NCI-H774 (cell line): ENCODE measurements around the gene ST8SIA4.

ENCODE experiments used
- DNase-seq: peaks from one replicate; lab custom pipeline; 2025; lab: John Stamatoyannopoulos, UW

The ST8SIA4 gene, protein sequence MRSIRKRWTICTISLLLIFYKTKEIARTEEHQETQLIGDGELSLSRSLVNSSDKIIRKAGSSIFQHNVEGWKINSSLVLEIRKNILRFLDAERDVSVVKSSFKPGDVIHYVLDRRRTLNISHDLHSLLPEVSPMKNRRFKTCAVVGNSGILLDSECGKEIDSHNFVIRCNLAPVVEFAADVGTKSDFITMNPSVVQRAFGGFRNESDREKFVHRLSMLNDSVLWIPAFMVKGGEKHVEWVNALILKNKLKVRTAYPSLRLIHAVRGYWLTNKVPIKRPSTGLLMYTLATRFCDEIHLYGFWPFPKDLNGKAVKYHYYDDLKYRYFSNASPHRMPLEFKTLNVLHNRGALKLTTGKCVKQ

DNA sequence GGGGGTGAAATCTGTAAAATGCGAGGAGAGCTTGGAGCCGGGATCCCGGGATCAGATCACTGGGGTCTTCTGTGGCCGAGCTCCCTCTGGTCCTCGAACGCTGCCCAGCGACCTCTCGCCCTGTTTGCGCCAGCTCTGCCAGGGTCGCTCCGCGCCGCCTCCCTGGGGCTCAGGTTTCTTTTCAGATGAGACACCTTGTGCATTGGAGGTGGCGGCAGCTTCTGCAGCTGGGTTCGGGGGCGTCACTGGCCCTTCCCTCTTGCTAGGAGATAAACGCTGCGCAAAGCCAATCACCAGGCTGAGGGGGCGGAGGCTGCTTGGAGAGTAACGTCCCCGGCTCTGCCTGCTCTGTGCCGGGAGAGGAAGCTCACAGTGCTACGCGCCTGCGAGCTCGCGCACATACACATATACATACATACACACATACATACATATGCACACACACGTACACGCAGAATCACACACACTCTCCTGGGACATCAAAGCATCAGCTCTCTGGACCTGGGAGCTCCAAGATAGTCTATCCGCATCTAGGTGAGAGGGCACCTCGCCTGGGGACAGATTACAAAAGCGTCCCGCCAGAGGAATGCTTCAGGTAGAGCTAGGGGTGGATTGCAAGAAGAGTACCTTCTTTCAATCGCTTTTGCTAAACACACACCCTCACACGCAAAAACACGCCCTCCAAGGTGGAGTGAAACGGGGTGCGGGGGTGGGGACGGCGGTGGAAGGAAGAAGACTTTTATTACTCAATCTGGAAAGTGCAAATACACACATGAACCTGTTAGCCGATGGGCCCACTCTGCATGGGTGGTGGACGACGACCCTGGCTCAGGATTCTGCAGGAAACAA, at the start of gene ST8SIA4:
Gene ST8SIA4 (minus strand): TSS at position 244 of the 849 bp plus-strand sequence. CDS start 327 bp downstream, outside the sequence.
- DNase-seq, result peak; percentile 86

DNA sequence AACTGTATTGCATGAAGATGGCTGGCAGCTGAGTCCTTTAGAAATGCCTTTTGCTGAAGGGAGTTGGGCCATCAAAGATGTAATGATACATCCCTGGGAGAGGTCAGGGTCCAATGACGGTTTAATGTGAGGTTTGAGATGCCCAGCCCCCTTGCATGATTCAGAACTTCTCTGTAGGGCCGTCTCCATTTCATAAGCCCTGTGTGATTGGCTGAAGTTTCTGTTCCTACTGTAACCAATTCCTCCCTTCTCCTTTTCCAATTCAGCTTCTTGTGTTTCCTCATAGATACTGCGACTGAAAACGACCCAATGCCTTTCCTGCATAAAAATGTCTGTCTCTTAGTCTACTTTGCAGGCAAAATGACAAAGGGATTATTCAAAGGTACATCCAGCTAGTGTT, 47.9 kb upstream of the ST8SIA4 start:
- DNase-seq, result no peak

DNA sequence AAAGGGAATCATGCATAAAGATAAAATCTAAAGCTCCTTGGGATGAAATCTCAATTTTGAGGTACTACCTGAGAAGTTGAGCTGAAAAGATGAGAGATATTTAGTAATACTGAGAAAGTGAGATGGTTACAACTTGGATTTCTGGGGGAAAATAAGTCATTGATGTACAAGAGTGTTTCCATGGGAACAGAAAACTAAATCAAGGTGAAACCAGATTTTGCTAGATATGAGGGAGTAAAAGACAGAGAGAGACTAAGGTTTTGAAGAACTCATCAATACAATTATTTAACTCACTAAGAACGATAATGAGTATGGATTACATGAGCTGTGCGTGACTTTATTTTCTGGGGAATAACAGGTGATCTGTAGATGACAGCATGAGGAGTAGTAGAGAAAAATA, 10.2 kb upstream of the ST8SIA4 start:
- no peak for DNase-seq

DNA sequence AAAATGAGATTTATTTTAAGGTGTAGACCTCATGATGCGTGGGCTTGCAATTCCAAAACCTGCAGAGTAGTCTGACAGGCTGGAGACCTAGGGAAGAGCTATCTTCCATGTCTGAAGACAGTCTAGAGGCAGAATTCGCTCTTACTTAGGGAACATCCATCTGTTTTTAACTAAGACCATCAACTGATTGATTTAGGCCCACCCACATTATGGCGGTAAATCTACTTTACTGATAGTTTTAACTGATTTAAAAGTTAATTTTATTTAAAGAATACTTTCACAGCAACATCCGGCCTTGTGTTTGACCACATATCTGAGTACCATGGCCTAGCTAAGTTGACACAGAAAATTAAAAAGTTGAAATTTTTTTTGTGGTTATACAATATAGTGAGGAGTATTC, 6.0 kb upstream of the ST8SIA4 start:
- no peak for DNase-seq

DNA sequence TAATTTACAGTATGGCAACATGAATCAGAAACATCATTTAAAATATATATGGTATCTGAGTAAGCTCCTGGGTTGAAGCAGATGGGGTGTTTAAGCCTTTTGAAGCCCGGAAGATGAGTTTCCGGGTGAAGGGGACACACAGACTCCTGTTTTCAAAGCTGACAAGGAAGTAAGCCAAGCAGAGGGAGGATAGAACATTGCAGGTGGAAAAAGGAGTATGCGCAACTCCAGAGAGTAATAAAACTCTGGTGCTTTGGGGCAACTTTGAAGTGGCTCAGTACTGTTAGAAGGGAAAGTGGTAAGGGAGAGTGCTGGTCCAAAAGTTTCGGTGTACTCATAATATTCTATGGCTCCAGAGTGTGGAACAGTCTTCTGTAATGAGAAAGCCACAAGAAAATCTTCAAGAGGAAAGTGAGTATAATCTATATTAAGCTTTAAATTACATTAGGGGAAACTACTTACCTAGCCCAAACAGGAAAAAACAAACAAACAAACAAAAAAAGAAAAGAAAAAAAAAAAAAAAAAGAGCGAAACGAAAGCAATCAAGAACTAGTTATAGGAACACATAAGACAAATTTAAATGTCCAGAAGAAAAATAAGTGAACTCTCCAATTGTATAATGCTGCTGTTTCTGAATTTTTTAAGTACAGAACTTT, 2.3 kb upstream of the ST8SIA4 start:
- DNase-seq, result no peak

DNA sequence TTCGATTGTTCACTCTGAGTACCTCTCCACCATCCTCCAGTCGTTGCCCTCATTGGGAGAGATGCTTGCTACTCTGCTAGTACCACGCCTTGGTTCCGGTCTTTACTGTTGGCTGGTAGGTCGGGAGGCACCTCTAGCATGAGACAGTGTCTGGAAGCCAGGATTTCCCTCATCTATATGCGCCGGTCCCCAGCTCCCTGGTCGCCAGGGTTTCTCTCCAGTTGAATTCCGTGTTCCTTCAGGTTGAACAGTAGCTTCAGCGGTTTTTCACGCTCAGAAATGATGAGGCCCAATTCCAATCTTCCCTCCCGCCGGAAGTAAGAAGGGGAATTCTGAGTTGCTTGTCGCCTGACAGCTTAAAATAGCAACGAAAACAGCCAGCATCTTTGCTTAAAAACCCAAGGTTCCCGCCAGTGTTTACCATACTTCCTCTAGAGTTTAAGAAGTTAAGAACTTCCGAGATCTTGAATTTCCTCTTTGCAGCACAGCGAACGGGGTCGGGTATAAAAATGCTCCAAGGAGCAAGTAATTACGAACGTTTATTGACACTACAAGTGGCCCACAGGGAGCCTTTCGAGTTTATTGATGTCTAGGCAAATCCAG, 1.3 kb upstream of the ST8SIA4 start:
- DNase-seq, result no peak

DNA sequence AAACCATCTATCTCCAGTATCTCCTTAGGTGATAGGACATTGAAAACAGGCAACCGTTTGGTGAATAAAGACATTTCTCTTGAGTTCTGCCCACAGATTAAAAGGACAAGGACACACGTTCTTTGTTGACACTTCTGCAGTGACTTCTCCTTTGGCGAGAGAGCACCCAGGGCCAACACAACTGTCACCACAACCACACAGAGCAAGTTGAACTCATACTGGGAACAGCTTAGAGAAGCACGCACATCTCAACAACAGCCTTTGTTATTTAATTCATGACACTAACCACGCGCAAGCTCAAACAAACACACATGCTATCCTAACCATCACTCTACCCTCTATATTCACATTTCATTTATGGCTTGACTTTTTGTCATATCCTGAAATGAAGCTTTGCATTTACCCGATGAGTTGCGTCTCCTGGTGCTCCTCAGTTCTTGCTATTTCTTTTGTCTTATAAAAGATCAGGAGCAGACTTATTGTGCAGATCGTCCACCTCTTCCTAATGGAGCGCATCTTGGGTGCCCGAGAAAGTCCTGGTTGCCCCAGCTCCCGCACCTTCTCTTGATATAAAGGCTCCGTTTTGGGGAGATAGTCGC, 543 bp downstream of the ST8SIA4 start:
- no peak for DNase-seq

DNA sequence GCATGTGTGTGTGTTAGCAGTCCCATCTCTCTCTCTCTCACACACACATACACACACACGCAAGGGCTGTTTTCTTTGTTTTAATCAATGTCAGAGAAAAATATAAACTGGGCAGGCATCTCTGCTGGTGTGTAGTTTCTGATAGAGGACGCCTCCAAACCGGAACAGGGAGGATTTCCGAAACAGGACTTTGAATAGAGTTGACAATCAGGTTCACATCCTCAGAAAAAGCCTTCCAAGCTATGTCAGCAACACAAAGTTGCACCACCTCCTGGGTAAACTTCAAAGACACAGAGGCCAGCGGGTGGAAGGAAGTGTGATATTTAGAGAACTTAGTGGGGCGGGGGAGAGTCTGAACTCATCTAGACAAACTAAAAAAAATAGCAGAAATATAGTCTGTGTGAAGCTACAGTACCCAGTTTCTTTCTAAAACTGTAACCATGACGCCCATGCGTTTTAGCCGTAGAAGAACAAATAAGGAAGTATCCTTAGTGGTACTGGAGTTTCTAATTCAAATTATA, 1.2 kb downstream of the ST8SIA4 start:
- DNase-seq, result no peak

DNA sequence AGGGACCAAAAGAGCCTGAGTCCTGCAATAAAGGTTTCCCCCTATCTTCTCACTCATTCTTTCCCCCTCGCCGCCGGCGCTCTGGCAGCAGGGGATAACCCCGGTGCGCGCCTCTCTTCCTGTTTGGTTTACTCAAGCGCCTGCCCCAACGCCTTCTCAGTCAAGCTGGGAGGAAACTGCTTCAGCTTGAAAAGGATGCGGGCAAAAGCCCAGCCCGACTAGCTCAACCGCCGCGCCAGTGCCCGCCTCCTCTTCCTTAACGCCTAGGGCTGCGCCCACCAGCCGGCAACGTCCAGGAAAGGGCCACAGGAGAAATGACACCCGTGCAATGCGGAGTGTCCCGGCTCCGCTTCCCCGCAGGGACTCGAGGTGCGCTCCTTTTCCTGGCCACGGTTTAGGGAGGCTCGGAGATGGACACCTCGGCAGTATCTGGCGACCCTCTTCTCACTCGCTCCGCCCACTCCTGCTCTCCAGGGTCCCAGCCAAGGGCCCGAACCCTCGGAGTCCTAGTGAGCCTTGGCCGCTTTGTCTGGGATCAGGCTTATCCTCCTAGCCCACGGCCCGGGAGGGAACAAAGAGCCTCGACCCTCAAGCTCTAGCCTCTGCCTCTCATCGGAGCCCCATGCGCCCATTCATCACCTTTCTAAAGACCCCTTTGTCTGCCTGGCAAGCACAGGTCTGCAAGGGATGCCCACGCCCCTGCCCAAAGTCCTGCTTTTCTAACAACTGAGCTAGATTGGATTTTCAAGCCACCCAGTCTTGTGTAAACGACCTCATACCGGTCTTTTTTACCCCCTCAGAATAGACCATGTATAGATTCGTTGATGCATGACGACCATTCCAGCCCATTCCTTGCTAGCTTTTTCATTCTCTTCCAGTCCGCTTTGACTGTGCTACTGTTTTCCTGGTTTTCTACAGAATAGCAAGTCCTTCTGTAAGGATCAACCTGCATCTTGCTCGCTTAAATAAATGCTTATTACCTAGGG, 2.0 kb downstream of the ST8SIA4 start:
- peak; percentile 45 for DNase-seq

DNA sequence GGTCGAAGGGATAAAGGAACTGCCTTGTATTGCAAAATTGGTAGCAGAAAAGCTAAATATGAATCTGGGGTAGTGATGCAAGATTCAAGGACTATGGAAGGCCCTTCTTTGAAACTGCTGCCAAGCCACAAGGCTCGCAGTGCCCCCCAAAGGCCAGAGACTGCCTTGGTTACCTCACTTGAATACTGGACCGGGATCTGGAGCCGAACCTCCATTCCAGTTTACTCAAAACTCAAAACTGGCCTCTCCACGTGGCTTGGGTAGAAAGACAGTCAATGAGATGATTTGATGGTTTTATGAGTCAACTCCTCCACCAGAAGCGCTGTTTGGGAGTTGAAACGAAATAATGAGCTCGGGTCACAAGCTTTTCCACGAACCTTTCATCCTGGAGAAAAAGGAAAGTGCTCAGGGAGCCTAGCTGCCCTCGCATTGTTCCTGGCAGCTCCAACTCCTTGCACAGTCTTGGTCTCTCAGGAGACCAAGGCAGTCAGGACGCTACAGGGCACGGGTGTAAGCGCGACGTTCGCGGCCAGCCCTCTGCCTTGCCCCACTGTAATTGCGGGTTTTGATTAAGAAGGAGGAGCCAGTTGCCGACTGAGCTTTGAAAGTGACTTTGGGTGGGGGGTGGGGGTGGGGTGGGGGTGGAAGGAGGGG, 2.8 kb downstream of the ST8SIA4 start:
- DNase-seq, result peak; percentile 45

DNA sequence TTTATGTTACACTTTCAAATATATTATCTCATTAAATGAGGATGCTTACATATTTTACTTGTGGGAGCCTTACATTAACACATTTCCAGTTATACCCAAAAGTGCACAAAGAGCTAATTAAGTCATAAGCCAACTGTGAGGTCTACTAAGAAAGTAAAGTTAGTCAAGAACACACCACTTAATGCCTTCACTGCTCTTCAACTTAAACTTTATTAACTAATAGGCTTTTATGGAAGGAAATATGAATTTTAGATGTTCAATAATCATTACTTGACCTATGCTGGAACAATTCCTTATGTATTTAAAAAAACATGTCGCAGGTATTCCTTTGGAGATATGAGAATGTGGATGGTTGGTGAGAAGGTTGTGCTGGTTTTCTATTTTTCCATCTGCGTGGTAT, 3.4 kb downstream of the ST8SIA4 start:
- DNase-seq, result no peak

DNA sequence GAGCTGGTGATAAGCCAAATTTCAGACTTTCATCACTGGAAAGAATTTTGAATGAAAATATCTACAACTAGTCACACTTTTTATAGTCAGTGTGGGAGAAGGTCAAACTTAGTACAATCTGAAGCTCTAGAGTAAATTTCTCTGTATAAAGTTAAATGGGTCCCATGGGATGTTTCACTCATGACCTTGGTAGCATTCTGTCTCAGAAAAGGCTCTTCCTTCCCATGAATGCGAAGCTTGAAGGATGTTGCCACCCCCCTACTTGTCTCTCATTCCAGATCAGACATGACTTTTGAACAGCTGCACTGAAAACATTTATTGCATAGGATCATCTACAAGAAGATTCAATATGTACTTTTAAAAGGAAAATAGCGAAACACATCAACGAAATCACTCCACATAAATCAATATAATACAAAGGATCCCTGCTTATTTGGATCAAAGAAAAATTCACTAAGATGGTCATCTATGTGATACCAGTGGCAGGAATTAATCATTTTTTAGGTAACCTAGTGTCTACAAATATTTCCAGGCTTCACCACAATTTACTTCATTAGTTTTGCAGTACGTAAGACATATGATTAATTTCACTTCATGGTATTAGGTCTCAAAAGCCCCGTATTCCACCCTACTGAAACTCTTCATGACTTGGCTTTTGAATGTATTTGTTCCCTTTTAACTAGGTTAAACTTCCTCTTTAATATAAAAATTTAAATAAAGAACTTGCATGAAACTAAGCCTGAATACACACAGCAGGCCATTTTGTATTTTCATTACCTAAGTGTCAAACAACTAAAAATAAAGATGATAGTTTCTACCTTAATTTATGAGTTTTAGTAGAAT, 4.4 kb downstream of the ST8SIA4 start:
- no peak for DNase-seq

DNA sequence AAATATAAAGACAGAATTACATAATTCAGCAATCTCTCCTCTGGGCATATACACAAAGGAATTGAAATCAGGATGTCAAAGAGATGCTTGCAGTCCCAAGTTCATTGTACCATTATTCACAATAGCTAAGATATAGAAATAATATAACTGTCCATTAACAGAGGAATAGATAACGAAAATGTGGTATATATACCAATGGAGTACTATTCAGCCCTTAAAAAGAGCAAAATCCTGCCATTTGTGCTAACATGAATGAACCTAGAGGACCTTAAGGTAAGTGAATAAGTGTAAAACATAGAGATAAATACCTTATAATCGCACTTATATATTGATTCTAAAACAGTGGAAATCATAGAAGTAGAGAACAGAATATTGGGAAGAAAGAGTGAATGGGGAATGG, 7.0 kb downstream of the ST8SIA4 start:
- no peak for DNase-seq

DNA sequence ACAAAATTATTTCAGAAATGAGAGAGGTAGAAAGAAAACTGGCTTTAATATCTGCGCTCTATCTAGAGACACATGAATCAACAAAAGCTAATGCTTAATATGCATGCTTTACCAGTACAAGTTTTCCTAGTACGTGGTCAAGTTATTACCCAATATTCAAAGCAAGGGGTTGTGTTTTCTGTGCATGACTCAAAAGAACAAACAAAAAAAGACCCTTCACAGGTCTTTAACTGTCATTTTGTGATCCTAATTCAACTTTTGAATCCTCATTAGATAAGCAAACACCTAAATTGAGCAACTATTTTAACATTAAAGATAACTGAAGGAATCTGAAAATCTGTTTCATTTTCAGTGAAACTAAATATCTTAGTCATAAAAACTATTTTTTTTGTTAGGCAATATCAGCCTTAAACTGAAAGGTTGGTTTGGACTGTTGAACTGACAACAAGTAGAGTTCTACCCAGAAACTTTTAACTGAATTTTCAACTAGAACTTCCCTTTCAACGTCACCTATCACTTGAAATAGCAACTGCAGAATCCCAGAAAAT, 12.5 kb downstream of the ST8SIA4 start:
- no peak for DNase-seq

DNA sequence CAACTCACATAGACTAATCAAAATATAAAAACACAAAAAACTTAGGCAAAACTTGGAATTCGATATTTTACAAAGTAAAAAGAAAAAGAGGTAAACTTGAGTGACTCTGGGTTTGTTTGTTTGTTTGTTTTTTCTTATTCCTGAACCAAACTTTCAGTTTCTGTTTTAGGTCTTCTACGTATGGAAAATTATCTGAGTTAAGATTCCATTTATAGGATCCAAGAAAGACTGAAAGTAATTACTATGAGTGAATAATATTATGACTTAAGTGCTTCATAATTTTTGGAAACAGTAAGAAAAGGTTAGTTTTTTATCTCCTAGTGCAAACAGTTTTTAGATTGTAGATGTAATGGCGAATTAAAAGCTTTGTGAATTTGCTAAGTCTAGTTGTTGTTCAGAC, 13.2 kb downstream of the ST8SIA4 start:
- no peak for DNase-seq

DNA sequence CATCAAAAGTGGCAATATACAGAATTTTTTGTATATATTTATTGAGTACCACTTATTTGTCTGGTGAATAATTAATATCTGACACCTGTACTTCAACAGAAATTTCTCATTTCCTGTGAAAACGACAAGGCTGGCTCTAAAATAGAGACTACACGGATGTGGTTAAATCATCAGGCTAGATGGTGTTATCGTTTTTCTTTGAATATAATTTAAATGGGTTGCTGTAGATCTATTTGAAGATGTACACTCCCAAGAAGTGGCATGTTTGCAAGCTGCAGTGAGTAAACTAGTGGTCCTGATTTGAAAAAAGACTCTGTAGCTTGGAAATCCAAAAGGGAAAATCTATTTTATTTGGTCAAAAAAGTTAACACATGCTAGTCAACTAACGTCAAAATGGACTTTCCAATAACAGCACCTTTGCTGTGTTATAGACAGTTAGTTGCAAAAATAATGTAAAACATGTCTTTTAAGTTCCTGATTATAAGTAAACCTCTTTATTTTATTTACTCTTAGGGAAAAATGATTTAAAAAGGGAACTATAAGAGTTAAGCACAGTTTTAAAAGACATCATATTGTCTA, 13.8 kb downstream of the ST8SIA4 start:
- DNase-seq, result no peak

DNA sequence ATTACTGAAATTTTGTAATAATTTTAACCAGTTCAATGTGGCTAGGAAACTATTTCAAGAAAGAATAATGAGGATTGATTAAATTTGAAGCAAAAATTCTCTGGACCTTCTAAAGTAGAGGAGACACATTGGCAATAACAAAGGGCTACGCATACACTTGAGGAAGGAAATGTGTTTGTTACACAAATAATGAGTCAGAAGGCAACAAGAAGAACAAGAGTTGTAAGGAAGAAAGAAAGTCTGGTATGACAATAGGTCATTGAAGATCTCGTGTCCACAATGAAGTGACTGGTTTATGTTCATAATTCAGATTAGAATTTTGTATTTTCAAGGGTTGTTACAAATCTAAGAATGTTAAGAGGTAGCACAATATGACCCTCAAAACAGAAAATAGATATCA, 25.8 kb downstream of the ST8SIA4 start:
- DNase-seq, result no peak
